GM21526 (cell line): ENCODE data around the gene MSLN.
A peak's percentile ranks its signal among the peaks of the same experiment; 100 is the strongest.

Experiments used
- ATAC-seq: cut with Tn5 transposase; IDR thresholded peaks from one replicate; pipeline ENCODE4 v1.9.1; 2021; ENCODE audit warnings: moderate library complexity; ENCODE audit not compliant: unreplicated experiment, low FRiP score

MSLN gene

DNA sequence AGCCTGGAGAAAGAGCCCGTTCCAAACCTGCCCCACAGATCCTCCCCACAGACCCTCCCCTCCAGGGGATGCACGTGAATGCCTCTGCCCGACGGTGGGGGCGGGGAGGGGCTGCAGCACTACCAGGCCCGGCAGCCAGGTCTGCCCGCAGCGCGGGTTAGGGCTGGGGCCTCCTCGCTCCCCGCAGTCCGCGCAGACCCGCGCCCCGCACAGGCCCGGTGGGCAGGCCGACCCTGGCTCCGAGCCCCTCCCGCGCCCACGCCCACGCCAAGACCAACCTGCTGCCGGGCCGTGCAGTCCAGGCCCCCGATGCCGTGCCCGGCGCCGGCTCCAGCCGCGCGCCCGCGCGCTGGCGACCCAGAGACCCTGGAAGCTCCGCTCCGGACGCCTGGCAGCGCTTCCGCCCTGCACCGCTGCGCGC lies 27.5 kb downstream of the MSLN start, which contains the start of gene RPUSD1:
Gene RPUSD1 (minus strand): TSS at position 404 of the 421 bp plus-strand sequence. CDS start 644 bp downstream, outside the sequence.
- ATAC-seq, result peak; percentile 15

DNA sequence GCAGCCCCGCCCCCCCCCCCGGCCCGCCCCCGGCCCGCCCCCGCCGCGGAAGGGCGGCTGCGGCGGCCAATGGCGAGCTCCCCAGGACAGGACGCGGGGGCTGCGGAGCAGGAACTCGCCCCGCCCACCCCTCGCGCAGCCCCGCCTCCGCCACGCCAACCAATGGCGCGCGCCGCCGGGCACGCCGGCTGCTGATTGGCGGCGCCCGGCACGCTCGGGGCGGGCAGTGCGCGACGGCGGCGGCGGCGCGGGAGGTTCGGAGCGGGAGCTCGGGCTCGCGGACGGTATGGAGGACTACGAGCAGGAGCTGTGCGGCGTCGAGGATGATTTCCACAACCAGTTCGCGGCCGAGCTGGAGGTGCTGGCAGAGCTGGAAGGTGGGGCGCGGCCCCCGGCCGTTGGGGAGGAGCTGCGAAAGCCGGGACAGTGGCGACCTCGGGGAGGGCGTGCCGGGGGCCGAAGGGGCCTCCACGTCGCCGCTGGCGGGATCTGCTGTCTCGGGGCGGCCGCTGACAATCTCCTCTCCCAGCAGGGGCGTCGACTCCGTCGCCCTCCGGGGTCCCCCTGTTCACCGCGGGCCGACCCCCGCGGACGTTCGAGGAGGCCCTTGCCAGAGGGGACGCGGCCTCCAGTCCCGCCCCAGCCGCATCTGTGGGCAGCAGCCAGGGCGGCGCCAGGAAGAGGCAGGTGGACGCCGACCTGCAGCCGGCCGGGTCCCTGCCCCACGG lies 28.0 kb downstream of the MSLN start, which contains the start of gene CHTF18:
Gene CHTF18 (plus strand): TSS at position 222 of the 728 bp plus-strand sequence. CDS start 65 bp downstream, at position 287.
- peak; percentile 62 for ATAC-seq

DNA sequence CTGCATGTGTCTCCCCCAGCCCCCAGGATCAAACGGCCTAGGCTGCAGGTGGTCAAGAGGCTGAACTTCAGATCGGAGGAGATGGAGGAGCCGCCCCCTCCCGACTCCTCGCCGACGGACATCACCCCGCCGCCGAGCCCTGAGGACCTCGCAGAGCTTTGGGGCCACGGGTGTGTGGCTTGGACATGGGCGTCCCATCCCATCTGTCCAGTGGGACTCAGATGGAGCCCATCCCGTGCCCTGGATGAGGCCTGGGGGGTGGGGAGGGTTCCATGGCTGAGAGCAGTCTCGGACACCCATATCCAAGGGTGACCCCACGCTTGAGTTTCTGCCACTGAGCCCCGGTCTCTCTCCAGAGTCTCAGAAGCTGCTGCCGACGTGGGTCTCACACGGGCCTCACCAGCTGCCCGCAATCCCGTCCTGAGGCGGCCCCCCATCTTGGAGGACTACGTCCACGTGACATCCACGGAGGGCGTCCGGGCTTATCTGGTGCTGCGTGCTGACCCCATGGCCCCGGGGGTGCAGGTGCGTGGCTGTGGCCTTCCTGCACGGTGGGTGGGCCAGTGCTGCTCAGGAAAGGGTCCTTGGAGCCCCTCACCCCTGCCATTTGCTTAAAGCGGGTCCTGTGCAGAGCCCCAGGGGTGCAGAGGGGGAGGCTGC lies 28.8 kb downstream of the MSLN start:
- no peak for ATAC-seq

DNA sequence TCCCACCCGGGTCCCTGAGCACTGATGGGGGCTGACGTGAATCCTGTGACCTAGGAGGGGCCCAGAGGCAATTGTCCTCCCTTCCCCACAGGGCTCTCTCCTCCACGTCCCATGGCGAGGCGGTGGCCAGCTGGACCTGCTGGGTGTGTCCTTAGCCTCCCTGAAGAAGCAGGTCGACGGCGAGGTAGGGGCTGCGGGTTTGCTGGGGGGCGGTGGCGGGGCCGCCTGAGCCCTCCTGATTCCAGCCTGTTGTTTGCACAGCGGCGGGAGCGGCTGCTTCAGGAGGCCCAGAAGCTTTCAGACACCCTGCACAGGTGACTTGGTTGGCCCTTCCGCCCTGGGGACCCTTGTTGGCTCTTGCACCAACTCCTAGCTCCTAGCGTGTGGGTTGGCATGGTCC lies 29.6 kb downstream of the MSLN start:
- no peak for ATAC-seq

DNA sequence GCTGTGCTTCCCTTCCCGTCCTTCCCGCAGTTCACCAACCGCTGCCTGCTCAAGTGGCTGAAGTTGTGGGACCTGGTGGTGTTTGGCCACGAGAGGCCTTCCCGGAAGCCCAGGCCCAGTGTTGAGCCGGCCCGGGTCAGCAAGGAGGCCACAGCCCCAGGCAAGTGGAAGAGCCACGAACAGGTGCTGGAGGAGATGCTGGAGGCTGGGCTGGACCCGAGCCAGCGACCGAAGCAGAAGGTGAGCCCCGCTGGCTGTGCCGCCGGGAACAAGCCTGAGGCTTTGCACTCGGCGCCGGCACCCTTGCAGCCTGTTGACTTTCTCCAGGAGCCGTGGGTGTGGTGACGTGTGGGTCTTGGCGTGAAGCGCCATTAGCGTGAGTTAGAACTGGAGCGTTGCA lies 30.6 kb downstream of the MSLN start:
- ATAC-seq, result no peak

DNA sequence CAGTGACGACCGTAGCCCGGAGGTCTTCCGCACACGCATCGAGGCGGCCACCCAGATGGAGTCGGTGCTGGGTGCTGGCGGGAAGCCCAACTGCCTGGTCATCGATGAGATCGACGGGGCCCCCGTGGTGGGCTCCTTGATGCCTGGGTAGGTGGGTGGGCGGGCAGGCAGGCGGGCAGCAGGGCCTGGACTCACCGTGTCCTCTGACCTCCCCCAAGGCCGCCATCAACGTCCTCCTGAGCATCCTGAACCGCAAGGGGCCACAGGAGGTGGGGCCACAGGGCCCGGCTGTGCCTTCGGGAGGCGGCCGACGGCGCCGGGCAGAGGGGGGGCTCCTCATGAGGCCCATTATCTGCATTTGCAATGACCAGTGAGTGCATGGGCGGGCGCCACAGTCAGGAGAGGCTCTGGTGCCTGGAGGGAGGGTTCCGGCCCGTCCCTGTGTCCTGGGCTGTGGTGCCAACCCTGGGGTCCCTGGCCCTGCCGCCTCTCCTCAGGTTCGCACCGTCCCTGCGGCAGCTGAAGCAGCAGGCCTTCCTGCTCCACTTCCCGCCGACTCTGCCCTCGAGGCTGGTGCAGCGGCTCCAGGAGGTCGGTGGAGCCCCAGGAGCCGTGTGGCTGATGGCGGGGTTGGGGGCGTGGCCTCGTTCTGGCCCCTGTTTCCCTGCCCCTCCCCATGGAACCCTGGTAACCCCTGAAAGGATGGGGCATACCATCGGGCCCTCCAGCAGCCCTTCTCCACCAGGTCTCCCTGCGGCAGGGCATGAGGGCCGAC lies 31.9 kb downstream of the MSLN start:
- no peak for ATAC-seq

DNA sequence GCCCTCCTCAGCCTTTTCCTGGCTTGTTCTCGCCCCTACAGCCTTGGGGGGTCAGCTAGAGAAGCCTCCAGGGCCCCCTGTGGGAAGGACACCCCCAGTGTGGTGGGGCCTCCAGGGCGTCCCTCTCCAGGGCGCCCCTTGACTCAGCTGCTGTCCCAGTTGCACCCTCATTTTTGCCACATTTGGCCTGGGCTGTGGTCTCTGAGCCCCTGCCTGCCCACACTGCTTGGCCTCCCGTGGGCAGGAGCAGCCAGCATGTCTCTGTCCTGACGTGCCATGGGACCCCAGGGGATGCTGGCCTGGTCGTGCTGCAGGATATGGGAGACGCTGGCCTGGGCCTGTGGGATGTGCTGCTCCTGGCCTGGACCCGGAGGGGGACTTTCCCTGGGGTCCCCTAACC lies 32.9 kb downstream of the MSLN start:
- no peak for ATAC-seq

DNA sequence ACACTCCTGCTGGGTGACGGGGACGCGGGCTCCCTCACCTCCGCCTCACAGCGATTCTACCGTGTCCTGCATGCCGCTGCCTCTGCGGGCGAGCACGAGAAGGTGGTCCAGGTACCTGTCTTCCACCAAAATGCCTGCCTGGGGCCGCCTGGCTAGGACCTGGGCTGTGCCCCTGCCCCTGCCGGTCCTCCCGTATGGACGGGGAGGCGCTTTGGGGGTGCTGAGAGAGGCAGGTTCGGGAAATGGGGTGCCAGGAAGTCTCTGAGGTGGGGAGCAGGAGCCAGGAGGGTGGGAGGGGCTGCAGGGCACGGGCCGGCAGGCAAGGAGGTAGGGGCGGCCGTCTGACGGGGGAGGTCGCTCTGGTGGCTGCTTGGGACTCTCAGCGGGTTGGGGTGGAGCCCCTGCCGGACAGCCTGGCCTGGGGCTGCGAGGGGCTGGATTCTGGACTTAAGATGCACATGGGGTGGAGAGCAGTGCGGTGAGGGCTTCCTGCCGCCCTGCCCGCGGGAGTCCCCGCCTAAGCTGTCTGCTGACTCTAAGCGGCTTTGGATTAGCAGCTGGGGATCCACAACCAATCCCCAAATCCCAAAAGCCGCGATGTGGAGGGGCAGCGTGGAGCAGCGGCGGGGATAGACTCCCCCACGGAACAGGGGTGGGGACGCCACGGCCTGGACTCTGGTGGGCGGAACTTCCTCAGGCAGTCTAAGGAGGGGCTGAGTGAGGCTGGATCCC lies 33.7 kb downstream of the MSLN start:
- no peak for ATAC-seq

DNA sequence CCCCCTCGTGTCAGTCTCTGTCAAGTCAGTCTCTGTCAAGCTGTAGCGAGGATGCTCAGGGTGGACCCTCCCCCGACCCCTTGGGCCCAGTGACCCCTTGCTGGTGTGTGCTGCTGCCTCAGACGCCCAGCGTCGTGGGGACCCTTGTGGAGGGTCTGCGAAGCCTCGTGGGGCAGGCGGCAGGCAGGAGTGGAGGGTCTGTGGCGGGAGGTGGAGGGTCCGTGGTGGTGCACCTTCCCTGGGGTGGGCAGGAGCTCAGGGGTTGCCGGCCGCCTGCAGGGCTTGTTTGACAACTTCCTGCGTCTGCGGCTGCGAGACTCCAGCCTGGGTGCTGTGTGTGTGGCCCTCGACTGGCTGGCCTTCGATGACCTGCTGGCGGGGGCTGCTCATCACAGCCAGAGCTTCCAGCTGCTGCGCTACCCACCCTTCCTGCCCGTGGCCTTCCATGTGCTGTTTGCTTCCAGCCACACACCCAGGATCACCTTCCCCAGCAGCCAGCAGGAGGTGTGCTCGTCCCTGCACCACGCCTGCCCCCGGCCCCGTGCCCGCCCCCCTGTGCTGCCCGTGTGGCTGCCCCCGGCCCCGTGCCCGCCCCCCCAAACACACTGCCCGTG lies 34.4 kb downstream of the MSLN start:
- ATAC-seq, result no peak

DNA sequence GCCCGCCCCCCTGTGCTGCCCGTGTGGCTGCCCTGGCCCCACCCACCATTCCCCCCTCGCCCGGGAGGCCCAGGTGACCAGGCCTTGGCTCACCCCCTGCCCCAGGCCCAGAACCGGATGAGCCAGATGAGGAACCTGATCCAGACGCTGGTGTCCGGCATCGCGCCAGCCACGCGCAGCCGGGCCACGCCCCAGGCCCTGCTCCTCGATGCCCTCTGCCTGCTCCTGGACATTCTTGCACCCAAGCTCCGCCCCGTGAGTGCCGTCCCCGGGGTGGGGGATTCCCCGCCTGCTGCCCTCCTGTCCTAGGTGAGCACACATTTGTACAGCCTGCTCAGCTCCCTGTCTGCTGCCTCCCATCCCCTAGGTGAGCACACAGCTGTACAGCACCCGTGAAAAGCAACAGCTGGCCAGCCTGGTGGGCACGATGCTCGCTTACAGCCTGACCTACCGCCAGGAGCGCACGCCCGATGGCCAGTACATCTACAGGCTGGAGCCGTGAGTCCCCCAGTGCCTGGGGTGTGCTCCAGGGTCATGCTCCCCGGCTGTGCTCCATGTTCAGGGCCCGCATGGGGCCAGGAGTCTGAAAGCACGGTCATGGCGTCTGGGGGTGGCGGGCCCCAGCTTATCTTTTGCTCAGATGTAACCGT lies 35.2 kb downstream of the MSLN start:
- ATAC-seq, result no peak

DNA sequence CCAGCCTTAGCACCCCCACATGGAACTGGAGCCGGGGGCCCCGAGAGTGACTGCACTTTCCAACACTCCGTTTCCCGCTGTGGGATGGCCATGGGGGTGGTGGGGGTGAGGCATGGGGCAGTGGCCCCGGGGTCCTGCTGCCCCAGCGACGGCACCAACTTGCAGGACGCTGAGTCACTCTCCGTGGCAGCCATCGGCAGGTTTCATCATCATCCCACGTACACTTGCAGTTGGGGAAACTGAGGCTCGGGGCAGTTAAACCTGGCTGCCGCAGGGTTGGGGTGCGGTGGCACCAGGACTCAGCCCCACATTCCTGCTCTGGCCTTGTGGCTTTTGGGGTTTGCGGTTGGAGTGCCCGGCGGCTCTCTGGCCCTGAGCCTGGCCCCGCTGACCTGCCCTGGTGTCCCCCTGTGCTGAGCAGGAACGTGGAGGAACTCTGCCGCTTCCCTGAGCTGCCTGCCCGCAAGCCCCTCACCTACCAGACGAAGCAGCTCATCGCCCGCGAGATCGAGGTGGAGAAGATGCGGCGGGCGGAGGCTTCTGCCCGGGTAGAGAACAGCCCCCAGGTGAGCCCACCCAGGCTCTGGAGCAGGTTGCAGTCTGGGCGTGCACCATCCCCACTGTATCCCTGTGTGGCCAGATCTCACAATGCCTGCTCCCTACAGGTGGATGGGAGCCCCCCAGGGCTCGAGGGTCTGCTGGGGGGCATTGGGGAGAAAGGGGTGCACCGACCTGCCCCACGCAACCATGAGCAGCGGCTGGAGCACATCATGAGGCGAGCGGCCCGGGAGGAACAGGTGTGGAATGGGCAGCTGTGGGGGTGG lies 36.0 kb downstream of the MSLN start:
- ATAC-seq, result no peak

DNA sequence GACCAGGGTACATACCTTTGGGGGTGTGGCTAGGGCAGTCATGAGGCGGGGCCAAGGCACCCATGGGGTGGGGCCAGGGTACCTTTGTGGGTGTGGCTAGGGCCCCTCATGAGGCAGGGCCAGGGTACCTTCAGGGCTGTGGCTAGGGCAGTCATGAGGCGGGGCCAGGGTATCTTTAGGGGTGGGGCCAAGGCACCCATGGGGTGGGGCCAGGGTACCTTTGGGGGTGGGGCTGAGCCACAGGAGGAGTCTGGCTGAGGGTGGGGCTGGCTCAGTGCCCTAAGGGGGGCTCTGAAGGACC lies 36.5 kb downstream of the MSLN start:
- no peak for ATAC-seq

DNA sequence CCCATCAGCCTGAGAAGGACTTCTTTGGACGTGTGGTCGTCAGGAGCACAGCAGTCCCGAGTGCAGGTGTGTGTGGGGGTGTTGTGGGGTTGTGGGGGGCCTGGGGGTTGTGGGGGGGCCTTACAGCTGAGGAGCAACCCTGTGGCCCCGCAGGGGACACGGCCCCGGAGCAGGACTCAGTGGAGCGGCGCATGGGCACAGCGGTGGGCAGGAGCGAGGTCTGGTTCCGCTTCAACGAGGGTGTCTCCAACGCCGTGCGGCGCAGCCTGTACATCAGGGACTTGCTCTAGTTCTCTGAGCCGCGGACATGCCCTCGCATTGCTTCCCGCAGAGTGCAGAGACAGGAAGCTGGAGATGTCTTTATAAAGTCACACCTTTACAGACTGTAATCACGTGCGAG lies 37.2 kb downstream of the MSLN start:
- no peak for ATAC-seq

DNA sequence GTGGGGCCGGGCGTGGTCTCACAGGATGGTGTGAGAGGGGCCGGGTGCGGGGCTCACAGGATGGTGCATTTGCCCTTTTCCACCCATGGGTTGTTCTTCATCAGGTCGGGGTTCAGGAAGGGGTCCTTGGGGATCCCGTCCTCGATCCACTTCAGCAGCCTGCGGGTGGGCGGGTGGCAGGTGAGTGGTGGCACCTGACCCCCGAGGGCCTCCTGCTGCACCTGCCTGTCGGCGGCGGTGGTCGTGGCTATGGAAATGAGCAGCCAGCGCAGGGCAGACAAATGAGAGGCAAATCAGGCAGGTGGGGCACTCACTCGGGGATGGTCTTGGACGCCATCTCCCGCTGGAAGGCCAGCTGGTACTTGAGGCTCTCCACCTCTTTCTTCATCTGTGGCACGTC lies 38.1 kb downstream of the MSLN start:
- ATAC-seq, result no peak

DNA sequence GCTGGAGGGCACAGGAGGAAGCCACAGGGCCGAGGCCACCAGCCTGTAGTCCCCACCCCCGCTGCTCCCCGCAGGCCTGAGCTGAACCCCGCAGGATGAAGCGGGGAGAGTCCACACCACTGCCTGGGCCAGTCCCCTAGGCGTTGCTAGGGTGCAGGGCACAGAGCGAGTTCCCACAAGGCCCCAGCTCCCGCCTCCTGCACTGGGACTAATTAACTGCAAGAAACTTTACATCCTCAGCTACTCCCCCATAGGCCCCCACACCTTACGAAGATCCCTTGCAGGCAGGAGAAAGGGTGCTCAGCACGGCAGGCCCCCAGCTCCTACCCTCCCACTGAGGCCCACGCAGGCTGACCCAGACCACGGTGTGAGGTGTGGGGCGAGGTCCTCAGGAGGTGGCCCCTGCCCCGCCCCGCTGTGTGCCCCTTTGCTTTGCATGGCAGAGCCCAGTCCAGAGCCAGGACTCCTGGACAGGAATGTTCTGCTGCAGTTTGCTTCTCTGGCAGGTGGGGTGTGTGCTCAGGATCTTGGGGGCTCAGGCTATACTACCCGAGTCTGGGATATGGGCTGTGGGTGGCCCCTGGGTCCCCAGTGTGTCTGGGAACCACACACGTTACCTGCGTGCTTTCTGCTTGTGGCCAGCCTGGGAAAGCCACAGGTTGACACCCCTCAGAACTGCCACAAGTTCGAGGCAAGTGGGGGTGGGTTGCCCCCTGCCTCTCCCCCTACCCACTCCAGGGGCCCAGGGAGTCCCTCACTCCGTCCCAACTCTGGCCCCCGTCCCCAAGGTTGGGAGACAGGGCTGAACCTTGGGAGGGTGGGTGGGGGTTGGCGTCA lies 38.8 kb downstream of the MSLN start:
- no peak for ATAC-seq

DNA sequence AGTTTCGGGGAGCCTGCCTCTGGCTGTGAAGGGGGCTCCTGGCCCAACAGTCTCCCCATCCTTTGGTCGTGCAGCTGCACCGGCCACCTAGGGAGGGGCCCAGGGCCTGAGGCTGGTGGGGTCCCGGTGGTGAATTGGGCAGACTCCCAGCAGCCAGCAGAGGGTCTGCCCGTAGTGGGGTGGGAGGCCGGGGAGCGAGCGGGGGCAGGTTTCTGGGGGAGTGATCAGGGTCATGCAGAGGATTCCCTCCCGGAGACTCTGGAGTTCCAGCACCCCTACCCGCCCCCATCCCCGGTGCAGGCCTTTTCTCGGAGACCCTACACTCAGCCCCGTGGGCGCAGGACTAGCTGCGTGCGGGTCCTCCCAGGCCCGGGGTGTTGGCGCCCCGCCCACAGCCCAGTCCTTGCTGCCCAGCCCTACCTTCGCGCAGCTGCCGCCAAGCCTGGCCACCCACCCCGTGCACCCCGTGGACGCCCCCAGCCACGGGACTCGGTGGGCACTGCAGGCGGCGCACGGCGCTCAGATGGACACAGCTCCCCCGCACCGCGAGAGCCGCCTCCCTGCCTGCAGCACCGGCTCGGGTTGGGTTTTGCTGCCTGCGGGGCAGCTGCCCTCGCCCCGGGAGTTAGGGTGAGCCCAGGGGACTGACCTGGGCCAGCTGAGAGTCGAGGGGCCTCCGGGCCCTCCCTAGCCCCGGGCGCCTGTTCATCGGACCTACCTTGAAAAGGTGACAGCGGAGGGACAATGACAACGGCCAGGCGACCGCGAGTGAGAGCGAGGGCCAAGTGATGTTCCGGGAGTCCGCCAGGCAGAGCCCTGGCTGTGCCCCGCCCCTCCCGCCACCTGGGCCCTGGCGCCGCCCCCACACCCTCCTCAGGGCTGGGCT lies 39.7 kb downstream of the MSLN start, which contains the start of gene GNG13:
Gene GNG13 (minus strand): TSS at position 787 of the 886 bp plus-strand sequence. CDS start 1,657 bp downstream, outside the sequence.
- no peak for ATAC-seq
